ENCODE data around the gene BCOR. TPM values are rescaled to one million over a fixed set of nuclear protein-coding genes. Genes with fewer than 3 reads are reported as not detected.

Gene BCOR
- polyA plus RNA-seq, 1 of the 3 experiments (the other 2 are of a cell fraction): 8.8 TPM

GRCh38 chrX:40061871-40062524, 35.8 kb downstream of the BCOR start (continued):
- TF ChIP-seq USF2 (IDR thresholded peaks at IDR 0.05; ENCODE audit: borderline replicate concordance, low read depth, low read length) (no peak), USF1 (IDR thresholded peaks at IDR 0.05; ENCODE audit: borderline replicate concordance, low read depth) (no peak), YY1 (IDR thresholded peaks at IDR 0.05; ENCODE audit: low read depth) (no peak), GATA2 (CRISPR knock-in tag; IDR thresholded peaks at IDR 0.05) (no peak), FOXM1 (IDR thresholded peaks at IDR 0.05; ENCODE audit: low read depth) (no peak), RAD21 (IDR thresholded peaks at IDR 0.05; ENCODE audit: low read length) (no peak), CTCF (IDR thresholded peaks at IDR 0.05) (no peak), EP300 (IDR thresholded peaks at IDR 0.05; ENCODE audit: borderline replicate concordance in 1 of 2, low read depth in 1 of 2, low read length in 1 of 2) (no peak), FOXJ3 (CRISPR knock-in tag; IDR thresholded peaks at IDR 0.05) (no peak), TAF1 (IDR thresholded peaks at IDR 0.05; ENCODE audit: borderline replicate concordance, low read depth, low read length) (no peak)

DNA sequence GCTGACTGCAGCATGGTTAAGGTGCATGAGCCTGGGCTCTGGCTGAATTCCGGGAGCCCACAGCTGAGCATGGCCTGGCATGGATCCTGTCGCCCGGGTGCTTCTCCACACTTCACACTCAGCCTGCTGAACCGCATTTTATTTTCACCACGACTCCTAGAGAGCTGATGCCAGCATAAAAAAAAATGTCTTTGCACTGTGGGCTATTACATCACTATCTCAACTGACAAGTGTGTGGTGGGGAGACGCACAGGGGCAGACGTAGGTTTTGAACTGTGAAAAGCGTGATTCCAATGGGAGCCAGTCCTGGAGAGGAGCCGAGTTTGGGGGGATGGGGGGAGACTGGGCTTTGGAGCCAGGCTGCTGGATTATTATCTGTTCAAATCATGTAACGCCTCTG, 36.8 kb downstream of the BCOR start:
- no peak overlapping the region for H3K27ac ChIP-seq (ENCODE audit: low read depth in 2 of 2, low read length in 1 of 2)
- ChIA-PET POLR2A (no interaction called here), CTCF (interaction anchor here (1.4 kb wide), 1 partner anchor 9 kb away, joined by 4 read pairs; no protein-coding TSS in a partner anchor)
- H3K4me1 ChIP-seq (ENCODE audit: control insufficient read depth in 1 of 2, insufficient read depth in 2 of 2, low read depth in 1 of 2, low read length in 1 of 2): peaks cover 0 to 26% of the 10 kb centered on the region in 2 experiments; a peak in 1 of 4 replicates
- no peaks in the 10 kb centered on the region for H3F3A ChIP-seq (replicated peaks; ENCODE audit: insufficient read depth)
- peaks cover 10% of the 10 kb centered on the region; the same call in 1 of the 2 replicates for H3K27me3 ChIP-seq (ENCODE audit: insufficient read depth)
- H3K79me2 ChIP-seq (ENCODE audit: insufficient read depth): no peaks in the 10 kb centered on the region; the same call in 1 of the 2 replicates
- no peak overlapping the region for H3K9ac ChIP-seq
- no peak overlapping the region for H2AFZ ChIP-seq (ENCODE audit: low read depth)
- no peak overlapping the region for H3K4me3 ChIP-seq (ENCODE audit: low read depth in 2 of 2, low read length in 1 of 2)
- DNase-seq: no peak
- no peaks in the 10 kb centered on the region for H3K9me2 ChIP-seq
- H4K20me1 ChIP-seq (ENCODE audit: insufficient read depth): peaks cover 10% of the 10 kb centered on the region; the same call in 1 of the 2 replicates
- no peaks in the 10 kb centered on the region for H3K9me3 ChIP-seq
- peaks cover 0 to 41% of the 10 kb centered on the region in 2 experiments for H3K36me3 ChIP-seq (replicated peaks in 1 of 2; ENCODE audit: control insufficient read depth in 1 of 2, insufficient read depth in 2 of 2, low read length in 1 of 2)
- H3K4me2 ChIP-seq: no peak overlapping the region
- 54% methylated on average over 9 of the region's 10 CpGs for WGBS (ENCODE audit: low lambda C conversion rate)
- TF ChIP-seq USF2 (IDR thresholded peaks at IDR 0.05; ENCODE audit: borderline replicate concordance, low read depth, low read length): no peak
- no peak for TF ChIP-seq FOXM1 (IDR thresholded peaks at IDR 0.05; ENCODE audit: low read depth)
- no peak for TF ChIP-seq TCF12 (IDR thresholded peaks at IDR 0.05)
- TF ChIP-seq CHD2 (IDR thresholded peaks at IDR 0.05; ENCODE audit: low read length, partially characterized antibody): no peak
- TF ChIP-seq CTCF (IDR thresholded peaks at IDR 0.05): no peak
- no peak for TF ChIP-seq RXRA (IDR thresholded peaks at IDR 0.05; ENCODE audit: borderline replicate concordance, low read depth)
- TF ChIP-seq ELF1 (IDR thresholded peaks at IDR 0.05): no peak
- no peak for TF ChIP-seq TEAD4 (IDR thresholded peaks at IDR 0.05; ENCODE audit: borderline replicate concordance, insufficient read depth)
- TF ChIP-seq PBX3 (IDR thresholded peaks at IDR 0.05): no peak
